ENCODE results near the gene ERFE.

Gene ERFE

GRCh38 chr2:238160206-238161129 is 1.7 kb downstream of the ERFE start:
- ChIA-PET CTCF (interaction anchor here (0.8 to 4.3 kb wide), 6 partner anchors 14 to 182 kb away, joined by 3 to 16 read pairs (median 4); no protein-coding TSS in a partner anchor), POLR2A (interaction anchor here (1.0 kb wide), 1 partner anchor 98 kb away, joined by 4 read pairs; no protein-coding TSS in a partner anchor)
- no peaks in the 10 kb centered on the region for H3K9me3 ChIP-seq (ENCODE audit: control extremely low read depth in 1 of 5, control insufficient read depth in 4 of 5, insufficient read depth in 2 of 5, low read depth in 1 of 5, low read length in 4 of 5)
- WGBS (ENCODE audit: insufficient coverage): 57% methylated on average over 17 of the region's 23 CpGs
- peaks cover 0 to 69% (median 21%) of the 10 kb centered on the region in 5 experiments for H3K27me3 ChIP-seq (replicated peaks in 2 of 5; ENCODE audit: control insufficient read depth in 4 of 5, insufficient read depth in 5 of 5, low read length in 4 of 5)
- H3K27ac ChIP-seq (ENCODE audit: insufficient read depth in 1 of 2, low read depth in 1 of 2, low read length in 2 of 2, poor library complexity in 1 of 2, severe bottlenecking in 2 of 2): no peak overlapping the region
- H3K4me1 ChIP-seq (ENCODE audit: control extremely low read depth in 1 of 4, control insufficient read depth in 4 of 4, insufficient read depth in 4 of 4, low read length in 3 of 4): peaks cover 2 to 26% (median 24%) of the 10 kb centered on the region in 4 experiments
- peak overlapping the region in 3 of 7 experiments; percentile 22 to 59 (median 26) for H3K4me3 ChIP-seq (ENCODE audit: control insufficient read depth in 1 of 7, extremely low read depth in 1 of 7, insufficient read depth in 4 of 7, low read depth in 2 of 7, low read length in 6 of 7)
- no peaks in the 10 kb centered on the region for H3K36me3 ChIP-seq (ENCODE audit: control insufficient read depth in 4 of 4, insufficient read depth in 4 of 4, low read length in 3 of 4)
- DNase-seq: peak in 2 of 3 donors; percentile 36 to 48

- peaks cover 2 to 26% (median 24%) of the 10 kb centered on the region in 4 experiments for H3K4me1 ChIP-seq (ENCODE audit: control extremely low read depth in 1 of 4, control insufficient read depth in 4 of 4, insufficient read depth in 4 of 4, low read length in 3 of 4)
- no peaks in the 10 kb centered on the region for H3K9me3 ChIP-seq (ENCODE audit: control extremely low read depth in 1 of 5, control insufficient read depth in 4 of 5, insufficient read depth in 2 of 5, low read depth in 1 of 5, low read length in 4 of 5)
- CTCF ChIA-PET: interaction anchor here (0.9 to 4.3 kb wide), 3 partner anchors 93 to 102 kb away, joined by 4 to 16 read pairs (median 4); no protein-coding TSS in a partner anchor
- WGBS (ENCODE audit: insufficient coverage): 98% methylated on average over 14 of the region's 21 CpGs
- peaks cover 0 to 73% (median 21%) of the 10 kb centered on the region in 5 experiments for H3K27me3 ChIP-seq (replicated peaks in 2 of 5; ENCODE audit: control insufficient read depth in 4 of 5, insufficient read depth in 5 of 5, low read length in 4 of 5)
- POLR2A ChIA-PET: no interaction called here
- H3K27ac ChIP-seq (ENCODE audit: insufficient read depth in 1 of 2, low read depth in 1 of 2, low read length in 2 of 2, poor library complexity in 1 of 2, severe bottlenecking in 2 of 2): no peak overlapping the region
- no peak overlapping the region for H3K4me3 ChIP-seq (ENCODE audit: control insufficient read depth in 1 of 7, extremely low read depth in 1 of 7, insufficient read depth in 4 of 7, low read depth in 2 of 7, low read length in 6 of 7)
- no peak for DNase-seq
- H3K36me3 ChIP-seq (ENCODE audit: control insufficient read depth in 4 of 4, insufficient read depth in 4 of 4, low read length in 3 of 4): no peaks in the 10 kb centered on the region
These were observed 2.7 kb downstream of the ERFE start for GRCh38 chr2:238161291-238162051.

- Histone ChIP-seq H3K4me3 (ENCODE audit: control insufficient read depth in 1 of 7, extremely low read depth in 1 of 7, insufficient read depth in 4 of 7, low read depth in 2 of 7, low read length in 6 of 7) (no peak overlapping the region), H3K27ac (ENCODE audit: insufficient read depth in 1 of 2, low read depth in 1 of 2, low read length in 2 of 2, poor library complexity in 1 of 2, severe bottlenecking in 2 of 2) (no peak overlapping the region), H3K27me3 (replicated peaks in 2 of 5; ENCODE audit: control insufficient read depth in 4 of 5, insufficient read depth in 5 of 5, low read length in 4 of 5) (peaks cover 0 to 73% (median 21%) of the 10 kb centered on the region in 5 experiments), H3K4me1 (ENCODE audit: control extremely low read depth in 1 of 4, control insufficient read depth in 4 of 4, insufficient read depth in 4 of 4, low read length in 3 of 4) (peaks cover 2 to 26% (median 24%) of the 10 kb centered on the region in 4 experiments), H3K36me3 (ENCODE audit: control insufficient read depth in 4 of 4, insufficient read depth in 4 of 4, low read length in 3 of 4) (no peaks in the 10 kb centered on the region), H3K9me3 (ENCODE audit: control extremely low read depth in 1 of 5, control insufficient read depth in 4 of 5, insufficient read depth in 2 of 5, low read depth in 1 of 5, low read length in 4 of 5) (no peaks in the 10 kb centered on the region)
- ChIA-PET CTCF (interaction anchor here (4.3 kb wide), 1 partner anchor 101 kb away, joined by 16 read pairs; no protein-coding TSS in a partner anchor), POLR2A (no interaction called here)
- 95% methylated on average over 13 of the region's 14 CpGs for WGBS (ENCODE audit: insufficient coverage)
- no peak for DNase-seq
These were observed 3.6 kb downstream of the ERFE start for GRCh38 chr2:238162251-238162845.

GRCh38 chr2:238162846-238163441 is 4.2 kb downstream of the ERFE start:
- no peak overlapping the region for H3K27ac ChIP-seq (ENCODE audit: insufficient read depth in 1 of 2, low read depth in 1 of 2, low read length in 2 of 2, poor library complexity in 1 of 2, severe bottlenecking in 2 of 2)
- ChIA-PET POLR2A (no interaction called here), CTCF (interaction anchor here (4.3 kb wide), 1 partner anchor 101 kb away, joined by 16 read pairs; no protein-coding TSS in a partner anchor)
- peak overlapping the region in 3 of 7 experiments; percentile 50 to 54 (median 52) for H3K4me3 ChIP-seq (ENCODE audit: control insufficient read depth in 1 of 7, extremely low read depth in 1 of 7, insufficient read depth in 4 of 7, low read depth in 2 of 7, low read length in 6 of 7)
- H3K9me3 ChIP-seq (ENCODE audit: control extremely low read depth in 1 of 5, control insufficient read depth in 4 of 5, insufficient read depth in 2 of 5, low read depth in 1 of 5, low read length in 4 of 5): no peaks in the 10 kb centered on the region
- H3K4me1 ChIP-seq (ENCODE audit: control extremely low read depth in 1 of 4, control insufficient read depth in 4 of 4, insufficient read depth in 4 of 4, low read length in 3 of 4): peaks cover 2 to 26% (median 24%) of the 10 kb centered on the region in 4 experiments
- no peak for DNase-seq
- H3K36me3 ChIP-seq (ENCODE audit: control insufficient read depth in 4 of 4, insufficient read depth in 4 of 4, low read length in 3 of 4): peaks cover 0 to 4% (median 3%) of the 10 kb centered on the region in 4 experiments
- H3K27me3 ChIP-seq (replicated peaks in 2 of 5; ENCODE audit: control insufficient read depth in 4 of 5, insufficient read depth in 5 of 5, low read length in 4 of 5): peaks cover 0 to 73% (median 21%) of the 10 kb centered on the region in 5 experiments
- WGBS (ENCODE audit: insufficient coverage): 58% methylated on average over 13 of the region's 15 CpGs

GRCh38 chr2:238163481-238164198 is 4.9 kb downstream of the ERFE start:
- WGBS (ENCODE audit: insufficient coverage): under 1% methylated on average over 79 of the region's 95 CpGs
- Histone ChIP-seq H3K36me3 (ENCODE audit: control insufficient read depth in 4 of 4, insufficient read depth in 4 of 4, low read length in 3 of 4) (peaks cover 0 to 10% (median 6%) of the 10 kb centered on the region in 4 experiments), H3K4me1 (ENCODE audit: control extremely low read depth in 1 of 4, control insufficient read depth in 4 of 4, insufficient read depth in 4 of 4, low read length in 3 of 4) (peaks cover 2 to 25% (median 23%) of the 10 kb centered on the region in 4 experiments), H3K27me3 (replicated peaks in 2 of 5; ENCODE audit: control insufficient read depth in 4 of 5, insufficient read depth in 5 of 5, low read length in 4 of 5) (peaks cover 0 to 68% (median 21%) of the 10 kb centered on the region in 5 experiments), H3K27ac (ENCODE audit: insufficient read depth in 1 of 2, low read depth in 1 of 2, low read length in 2 of 2, poor library complexity in 1 of 2, severe bottlenecking in 2 of 2) (no peak overlapping the region), H3K9me3 (ENCODE audit: control extremely low read depth in 1 of 5, control insufficient read depth in 4 of 5, insufficient read depth in 2 of 5, low read depth in 1 of 5, low read length in 4 of 5) (no peaks in the 10 kb centered on the region), H3K4me3 (ENCODE audit: control insufficient read depth in 1 of 7, extremely low read depth in 1 of 7, insufficient read depth in 4 of 7, low read depth in 2 of 7, low read length in 6 of 7) (peak overlapping the region in 5 of 7 experiments; percentile 15 to 54 (median 50))
- ChIA-PET POLR2A (no interaction called here), CTCF (no interaction called here)
- peak in 1 of 3 donors; percentile 34 for DNase-seq

GRCh38 chr2:238164906-238165287 is 6.1 kb downstream of the ERFE start:
- WGBS (ENCODE audit: insufficient coverage): 95% methylated on average over 8 of the region's 8 CpGs
- Histone ChIP-seq H3K4me3 (ENCODE audit: control insufficient read depth in 1 of 7, extremely low read depth in 1 of 7, insufficient read depth in 4 of 7, low read depth in 2 of 7, low read length in 6 of 7) (no peak overlapping the region), H3K36me3 (ENCODE audit: control insufficient read depth in 4 of 4, insufficient read depth in 4 of 4, low read length in 3 of 4) (peaks cover 0 to 19% (median 10%) of the 10 kb centered on the region in 4 experiments), H3K9me3 (ENCODE audit: control extremely low read depth in 1 of 5, control insufficient read depth in 4 of 5, insufficient read depth in 2 of 5, low read depth in 1 of 5, low read length in 4 of 5) (no peaks in the 10 kb centered on the region), H3K27ac (ENCODE audit: insufficient read depth in 1 of 2, low read depth in 1 of 2, low read length in 2 of 2, poor library complexity in 1 of 2, severe bottlenecking in 2 of 2) (no peak overlapping the region), H3K27me3 (replicated peaks in 2 of 5; ENCODE audit: control insufficient read depth in 4 of 5, insufficient read depth in 5 of 5, low read length in 4 of 5) (peaks cover 0 to 60% (median 17%) of the 10 kb centered on the region in 5 experiments), H3K4me1 (ENCODE audit: control extremely low read depth in 1 of 4, control insufficient read depth in 4 of 4, insufficient read depth in 4 of 4, low read length in 3 of 4) (peaks cover 0 to 16% (median 15%) of the 10 kb centered on the region in 4 experiments)
- ChIA-PET CTCF (no interaction called here), POLR2A (interaction anchor here (0.7 kb wide), 1 partner anchor 9 kb away, joined by 5 read pairs; no protein-coding TSS in a partner anchor)
- DNase-seq: no peak
